AG08396 (cell line): ENCODE results near the gene SLC6A18.

Experiments
- DNase-seq: peaks from one replicate; pipeline ENCODE4 v3.0.0; 2012; ENCODE audit warnings: low spot score, mixed read lengths

SLC6A18 gene

GRCh38 chr5:1225081-1225480, at the start of gene SLC6A18:
SLC6A18 (plus strand) TSS chr5:1225381; CDS start chr5:1225478, 97 bp downstream.
- DNase-seq, result no peak

GRCh38 chr5:1175801-1176472, 49.2 kb upstream of the SLC6A18 start:
- no peak for DNase-seq

GRCh38 chr5:1176473-1177391, 48.4 kb upstream of the SLC6A18 start:
- DNase-seq, result no peak

- DNase-seq, result no peak
Measured at GRCh38 chr5:1177826-1178528, 47.2 kb upstream of the SLC6A18 start.

- no peak for DNase-seq
Measured at GRCh38 chr5:1178529-1179382, 46.4 kb upstream of the SLC6A18 start.

- no peak for DNase-seq
Measured at GRCh38 chr5:1179383-1179715, 45.8 kb upstream of the SLC6A18 start.

- DNase-seq, result no peak
Measured at GRCh38 chr5:1180096-1180495, 45.1 kb upstream of the SLC6A18 start.

GRCh38 chr5:1180841-1181271, 44.3 kb upstream of the SLC6A18 start:
- DNase-seq, result no peak

- DNase-seq, result no peak
Measured at GRCh38 chr5:1181451-1182359, 43.5 kb upstream of the SLC6A18 start.

GRCh38 chr5:1182360-1182632, 42.9 kb upstream of the SLC6A18 start:
- DNase-seq, result no peak

GRCh38 chr5:1182633-1183423, 42.4 kb upstream of the SLC6A18 start:
- no peak for DNase-seq

- no peak for DNase-seq
Measured at GRCh38 chr5:1183424-1184162, 41.6 kb upstream of the SLC6A18 start.

GRCh38 chr5:1184163-1184470, 41.1 kb upstream of the SLC6A18 start:
- DNase-seq, result no peak

- DNase-seq, result no peak
Measured at GRCh38 chr5:1184481-1184880, 40.7 kb upstream of the SLC6A18 start.

- DNase-seq, result no peak
Measured at GRCh38 chr5:1185038-1185627, 40.0 kb upstream of the SLC6A18 start.

GRCh38 chr5:1185629-1186350, 39.4 kb upstream of the SLC6A18 start:
- no peak for DNase-seq

- DNase-seq, result no peak
Measured at GRCh38 chr5:1186351-1187233, 38.6 kb upstream of the SLC6A18 start.
